ENCODE results near the gene CBY1.

DNA sequence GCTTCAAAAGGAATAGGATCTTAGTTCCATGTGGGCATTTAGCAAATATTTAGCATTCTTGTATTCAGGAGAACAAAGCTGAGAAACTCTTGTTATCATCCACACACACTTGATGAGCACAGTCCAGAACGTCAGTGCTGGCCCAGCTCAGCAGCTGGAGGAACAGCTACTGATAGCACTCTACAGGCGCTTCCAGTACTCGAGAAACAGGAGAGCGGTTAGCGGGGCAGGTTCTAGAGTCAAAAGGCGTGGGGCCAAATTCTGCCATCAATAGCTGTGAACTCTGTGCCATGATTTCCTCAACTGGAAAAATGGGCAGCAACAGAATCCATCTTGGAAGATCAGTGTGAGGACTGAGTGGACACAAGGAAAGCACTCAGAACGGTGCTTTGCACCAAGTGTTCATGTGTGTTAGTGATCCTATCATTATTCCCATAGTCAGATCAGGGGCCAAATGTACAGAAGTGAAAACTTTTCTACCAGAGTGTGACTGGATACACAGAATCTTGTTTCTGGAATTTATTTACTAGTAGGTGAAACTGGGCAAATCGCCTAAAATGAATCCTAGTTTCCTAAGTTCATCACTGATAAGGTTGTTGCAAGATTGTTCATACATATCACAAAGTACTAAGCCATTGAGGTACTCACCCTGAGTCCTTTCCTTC, 41.1 kb downstream of the CBY1 start:
- TF ChIP-seq, protein P1, sequence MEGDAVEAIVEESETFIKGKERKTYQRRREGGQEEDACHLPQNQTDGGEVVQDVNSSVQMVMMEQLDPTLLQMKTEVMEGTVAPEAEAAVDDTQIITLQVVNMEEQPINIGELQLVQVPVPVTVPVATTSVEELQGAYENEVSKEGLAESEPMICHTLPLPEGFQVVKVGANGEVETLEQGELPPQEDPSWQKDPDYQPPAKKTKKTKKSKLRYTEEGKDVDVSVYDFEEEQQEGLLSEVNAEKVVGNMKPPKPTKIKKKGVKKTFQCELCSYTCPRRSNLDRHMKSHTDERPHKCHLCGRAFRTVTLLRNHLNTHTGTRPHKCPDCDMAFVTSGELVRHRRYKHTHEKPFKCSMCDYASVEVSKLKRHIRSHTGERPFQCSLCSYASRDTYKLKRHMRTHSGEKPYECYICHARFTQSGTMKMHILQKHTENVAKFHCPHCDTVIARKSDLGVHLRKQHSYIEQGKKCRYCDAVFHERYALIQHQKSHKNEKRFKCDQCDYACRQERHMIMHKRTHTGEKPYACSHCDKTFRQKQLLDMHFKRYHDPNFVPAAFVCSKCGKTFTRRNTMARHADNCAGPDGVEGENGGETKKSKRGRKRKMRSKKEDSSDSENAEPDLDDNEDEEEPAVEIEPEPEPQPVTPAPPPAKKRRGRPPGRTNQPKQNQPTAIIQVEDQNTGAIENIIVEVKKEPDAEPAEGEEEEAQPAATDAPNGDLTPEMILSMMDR (IDR thresholded peaks at IDR 0.05): no peak
- no peak for TF ChIP-seq EZH2 (IDR thresholded peaks at IDR 0.05; ENCODE audit: borderline replicate concordance, insufficient read depth, low read depth, low read length, poor library complexity, severe bottlenecking)

Measured in B cell (primary cell).